Activated T-cell treated with anti-CD3 and anti-CD28 coated beads, Interleukin-2, amount 50 U/mL, for 24 hours (primary cell): ENCODE results near the gene TMEM176B.

ENCODE experiments used
- DNase-seq: peaks from one replicate; pipeline ENCODE4 v3.0.0-alpha.2; 2020
- H3K27ac Mint-ChIP-seq: 2 replicates; pipeline ENCODE4 v1.8.0; 2020; ENCODE audit warnings: mild to moderate bottlenecking, mixed read lengths
- H3K27me3 Mint-ChIP-seq: 2 replicates; pipeline ENCODE4 v1.8.0; 2020; ENCODE audit warnings: mixed read lengths
- H3K36me3 Mint-ChIP-seq: 2 replicates; pipeline ENCODE4 v1.8.0; 2020; ENCODE audit warnings: low read depth, mixed read lengths
- H3K4me1 Mint-ChIP-seq: 2 replicates; pipeline ENCODE4 v1.8.0; 2020; ENCODE audit warnings: low read depth, mixed read lengths
- H3K4me3 Mint-ChIP-seq: 2 replicates; pipeline ENCODE4 v1.8.0; 2020; ENCODE audit warnings: mild to moderate bottlenecking, moderate library complexity, mixed read lengths
- H3K9me3 Mint-ChIP-seq: 2 replicates; pipeline ENCODE4 v1.8.0; 2020; ENCODE audit warnings: mixed read lengths

The TMEM176B gene

GRCh38 chr7:150805864-150806263 is 5.7 kb upstream of the TMEM176B start:
- Mint-ChIP-seq H3K4me3 (no peak overlapping the region), H3K27ac (no peak overlapping the region), H3K4me1 (peaks cover 4% of the 10 kb centered on the region), H3K9me3 (peaks cover 14% of the 10 kb centered on the region), H3K27me3 (peaks cover 84% of the 10 kb centered on the region), H3K36me3 (no peaks in the 10 kb centered on the region)
- no peak for DNase-seq

GRCh38 chr7:150804802-150805201 is 4.6 kb upstream of the TMEM176B start:
- Mint-ChIP-seq H3K9me3 (peaks cover 14% of the 10 kb centered on the region), H3K27ac (no peak overlapping the region), H3K36me3 (no peaks in the 10 kb centered on the region), H3K4me1 (peaks cover 4% of the 10 kb centered on the region), H3K27me3 (peaks cover 80% of the 10 kb centered on the region), H3K4me3 (no peak overlapping the region)
- no peak for DNase-seq

- H3K36me3 Mint-ChIP-seq = no peaks in the 10 kb centered on the region
- H3K27ac Mint-ChIP-seq = no peak overlapping the region
- H3K9me3 Mint-ChIP-seq = peaks cover 14% of the 10 kb centered on the region
- peaks cover 85% of the 10 kb centered on the region for H3K27me3 Mint-ChIP-seq
- H3K4me1 Mint-ChIP-seq = peaks cover 6% of the 10 kb centered on the region
- no peak overlapping the region for H3K4me3 Mint-ChIP-seq
- no peak for DNase-seq
These were observed 3.1 kb upstream of the TMEM176B start for GRCh38 chr7:150803161-150803860.

- H3K36me3 Mint-ChIP-seq = no peaks in the 10 kb centered on the region
- peaks cover 6% of the 10 kb centered on the region for H3K4me1 Mint-ChIP-seq
- no peak overlapping the region for H3K4me3 Mint-ChIP-seq
- peaks cover 14% of the 10 kb centered on the region for H3K9me3 Mint-ChIP-seq
- no peak overlapping the region for H3K27ac Mint-ChIP-seq
- peaks cover 83% of the 10 kb centered on the region for H3K27me3 Mint-ChIP-seq
- DNase-seq = no peak
These were observed 2.0 kb upstream of the TMEM176B start for GRCh38 chr7:150801946-150802771.

GRCh38 chr7:150801242-150801945 is 1.2 kb upstream of the TMEM176B start:
- H3K4me3 Mint-ChIP-seq = peak overlapping the region; percentile 55
- H3K4me1 Mint-ChIP-seq = peaks cover 6% of the 10 kb centered on the region
- DNase-seq = no peak
- H3K9me3 Mint-ChIP-seq = peaks cover 8% of the 10 kb centered on the region
- H3K27ac Mint-ChIP-seq = no peak overlapping the region
- no peaks in the 10 kb centered on the region for H3K36me3 Mint-ChIP-seq
- H3K27me3 Mint-ChIP-seq = peaks cover 80% of the 10 kb centered on the region

- Mint-ChIP-seq H3K9me3 (peaks cover under 1% of the 10 kb centered on the region), H3K4me3 (peak within 1 kb of the TSS; percentile 55), H3K36me3 (no peaks in the 10 kb centered on the region), H3K4me1 (peaks cover 6% of the 10 kb centered on the region), H3K27me3 (peaks cover 80% of the 10 kb centered on the region), H3K27ac (no peak within 1 kb of the TSS)
- peak; percentile 47 for DNase-seq
These were observed 547 bp upstream of the TMEM176B start, which contains the start of gene TMEM176A for GRCh38 chr7:150800581-150801241. Gene TMEM176A, plus strand, starts transcription at chr7:150800769. Its CDS starts 782 bp downstream, at chr7:150801551.

GRCh38 chr7:150799156-150799555 is 1.0 kb downstream of the TMEM176B start:
- peak overlapping the region; percentile 35 for H3K4me3 Mint-ChIP-seq
- no peak for DNase-seq
- no peaks in the 10 kb centered on the region for H3K9me3 Mint-ChIP-seq
- H3K36me3 Mint-ChIP-seq = no peaks in the 10 kb centered on the region
- peaks cover 70% of the 10 kb centered on the region for H3K27me3 Mint-ChIP-seq
- peaks cover 6% of the 10 kb centered on the region for H3K4me1 Mint-ChIP-seq
- H3K27ac Mint-ChIP-seq = no peak overlapping the region

- DNase-seq = no peak
- Mint-ChIP-seq H3K27ac (no peak overlapping the region), H3K4me1 (peaks cover 6% of the 10 kb centered on the region), H3K36me3 (no peaks in the 10 kb centered on the region), H3K27me3 (peaks cover 56% of the 10 kb centered on the region), H3K9me3 (no peaks in the 10 kb centered on the region), H3K4me3 (no peak overlapping the region)
These were observed 2.5 kb downstream of the TMEM176B start for GRCh38 chr7:150797661-150798060.

- no peak overlapping the region for H3K27ac Mint-ChIP-seq
- no peaks in the 10 kb centered on the region for H3K36me3 Mint-ChIP-seq
- no peaks in the 10 kb centered on the region for H3K9me3 Mint-ChIP-seq
- no peaks in the 10 kb centered on the region for H3K4me1 Mint-ChIP-seq
- H3K27me3 Mint-ChIP-seq = peaks cover 27% of the 10 kb centered on the region
- no peak for DNase-seq
- no peak overlapping the region for H3K4me3 Mint-ChIP-seq
These were observed 6.5 kb downstream of the TMEM176B start for GRCh38 chr7:150793569-150794238.

- H3K4me1 Mint-ChIP-seq = no peaks in the 10 kb centered on the region
These were observed 8.3 kb downstream of the TMEM176B start for GRCh38 chr7:150791746-150792452.

GRCh38 chr7:150791304-150791703 is 8.9 kb downstream of the TMEM176B start:
- Mint-ChIP-seq H3K27ac (no peak overlapping the region), H3K9me3 (no peaks in the 10 kb centered on the region), H3K4me3 (no peak overlapping the region), H3K4me1 (no peaks in the 10 kb centered on the region), H3K27me3 (peaks cover 12% of the 10 kb centered on the region), H3K36me3 (no peaks in the 10 kb centered on the region)
- no peak for DNase-seq

More at GRCh38 chr7:150791746-150792452, 8.3 kb downstream of the TMEM176B start:
- peaks cover 13% of the 10 kb centered on the region for H3K27me3 Mint-ChIP-seq
- H3K27ac Mint-ChIP-seq = no peak overlapping the region
- DNase-seq = no peak
- no peaks in the 10 kb centered on the region for H3K9me3 Mint-ChIP-seq
- no peak overlapping the region for H3K4me3 Mint-ChIP-seq
- no peaks in the 10 kb centered on the region for H3K36me3 Mint-ChIP-seq

- DNase-seq = no peak
- Mint-ChIP-seq H3K4me3 (no peak overlapping the region), H3K4me1 (peaks cover 6% of the 10 kb centered on the region), H3K9me3 (no peaks in the 10 kb centered on the region), H3K36me3 (no peaks in the 10 kb centered on the region), H3K27me3 (peaks cover 11% of the 10 kb centered on the region), H3K27ac (no peak overlapping the region)
These were observed 9.6 kb downstream of the TMEM176B start for GRCh38 chr7:150790416-150791075.
